Measurements from ENCODE around the gene FZR1. TPM values are rescaled to one million over a fixed set of nuclear protein-coding genes. Genes with fewer than 3 reads are reported as not detected.

The FZR1 gene
- total RNA-seq (2014; rRNA removed; shearing (Covaris generic)) = 39.3 and 53.4 TPM in 2 replicates

GRCh38 chr19:3505598-3506383 lies at the start of gene FZR1:
FZR1 (plus strand) TSS chr19:3506311; CDS start chr19:3522990, 16,679 bp downstream.
- Histone ChIP-seq H3K4me3 (peak within 1 kb of the TSS; percentile 91), H3K27ac (peak within 1 kb of the TSS; percentile 89), H3K36me3 (peaks cover 37% of the 10 kb centered on the region), H3K9me3 (replicated peaks) (no peaks in the 10 kb centered on the region), H3K4me1 (replicated peaks) (peaks cover 39% of the 10 kb centered on the region), H3K27me3 (replicated peaks) (no peaks in the 10 kb centered on the region)
- DNase-seq (ENCODE audit: low read depth in 1 of 2, low spot score in 2 of 2) = peak; percentile 95 to 99

DNA sequence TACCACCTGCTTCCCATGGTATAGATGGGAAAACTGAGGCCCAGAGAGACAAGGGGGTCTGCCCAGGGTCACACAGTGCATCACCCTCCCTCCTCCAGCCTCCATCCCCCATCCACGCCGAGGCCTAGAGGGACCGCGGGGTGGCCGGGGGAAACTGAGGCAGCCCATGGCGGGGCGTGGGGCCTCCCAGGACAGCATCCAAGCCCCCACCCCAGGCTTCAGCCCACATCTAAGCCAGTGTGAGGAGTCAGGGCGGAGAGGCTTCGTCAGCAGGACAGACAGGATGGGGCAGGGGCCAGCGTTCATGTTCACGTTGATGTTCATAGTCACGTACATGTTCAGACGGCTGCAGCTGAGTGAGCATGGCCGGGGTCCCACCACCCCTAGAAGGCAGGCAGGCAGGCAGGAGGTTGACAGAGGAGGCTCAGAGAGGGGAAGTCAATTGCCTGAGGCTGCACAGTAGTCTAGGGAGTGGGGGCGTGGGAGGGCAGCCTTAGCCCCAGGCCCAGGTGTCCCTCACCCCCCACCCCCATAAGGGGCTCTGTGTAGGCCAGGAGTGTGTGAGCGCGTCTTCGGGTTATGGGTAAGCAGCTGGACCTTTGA lies 49.1 kb upstream of the FZR1 start:
- DNase-seq (ENCODE audit: low read depth in 1 of 2, low spot score in 2 of 2) = no peak
- no peak overlapping the region for H3K4me3 ChIP-seq
- H3K36me3 ChIP-seq = peaks cover 84% of the 10 kb centered on the region
- H3K27ac ChIP-seq = no peak overlapping the region
- H3K4me1 ChIP-seq (replicated peaks) = no peaks in the 10 kb centered on the region
- H3K27me3 ChIP-seq (replicated peaks) = no peaks in the 10 kb centered on the region
- H3K9me3 ChIP-seq (replicated peaks) = no peaks in the 10 kb centered on the region

GRCh38 chr19:3457528-3458228 lies 48.4 kb upstream of the FZR1 start:
- Histone ChIP-seq H3K4me3 (no peak overlapping the region), H3K36me3 (peaks cover 82% of the 10 kb centered on the region), H3K4me1 (replicated peaks) (no peaks in the 10 kb centered on the region), H3K9me3 (replicated peaks) (no peaks in the 10 kb centered on the region), H3K27ac (no peak overlapping the region), H3K27me3 (replicated peaks) (no peaks in the 10 kb centered on the region)
- DNase-seq (ENCODE audit: low read depth in 1 of 2, low spot score in 2 of 2) = no peak

- H3K9me3 ChIP-seq (replicated peaks) = no peaks in the 10 kb centered on the region
- H3K27ac ChIP-seq = no peak overlapping the region
- H3K27me3 ChIP-seq (replicated peaks) = no peaks in the 10 kb centered on the region
- no peaks in the 10 kb centered on the region for H3K4me1 ChIP-seq (replicated peaks)
- DNase-seq (ENCODE audit: low read depth in 1 of 2, low spot score in 2 of 2) = no peak
- H3K36me3 ChIP-seq = peaks cover 80% of the 10 kb centered on the region
- no peak overlapping the region for H3K4me3 ChIP-seq
Measured at GRCh38 chr19:3458229-3459088, 47.7 kb upstream of the FZR1 start.

DNA sequence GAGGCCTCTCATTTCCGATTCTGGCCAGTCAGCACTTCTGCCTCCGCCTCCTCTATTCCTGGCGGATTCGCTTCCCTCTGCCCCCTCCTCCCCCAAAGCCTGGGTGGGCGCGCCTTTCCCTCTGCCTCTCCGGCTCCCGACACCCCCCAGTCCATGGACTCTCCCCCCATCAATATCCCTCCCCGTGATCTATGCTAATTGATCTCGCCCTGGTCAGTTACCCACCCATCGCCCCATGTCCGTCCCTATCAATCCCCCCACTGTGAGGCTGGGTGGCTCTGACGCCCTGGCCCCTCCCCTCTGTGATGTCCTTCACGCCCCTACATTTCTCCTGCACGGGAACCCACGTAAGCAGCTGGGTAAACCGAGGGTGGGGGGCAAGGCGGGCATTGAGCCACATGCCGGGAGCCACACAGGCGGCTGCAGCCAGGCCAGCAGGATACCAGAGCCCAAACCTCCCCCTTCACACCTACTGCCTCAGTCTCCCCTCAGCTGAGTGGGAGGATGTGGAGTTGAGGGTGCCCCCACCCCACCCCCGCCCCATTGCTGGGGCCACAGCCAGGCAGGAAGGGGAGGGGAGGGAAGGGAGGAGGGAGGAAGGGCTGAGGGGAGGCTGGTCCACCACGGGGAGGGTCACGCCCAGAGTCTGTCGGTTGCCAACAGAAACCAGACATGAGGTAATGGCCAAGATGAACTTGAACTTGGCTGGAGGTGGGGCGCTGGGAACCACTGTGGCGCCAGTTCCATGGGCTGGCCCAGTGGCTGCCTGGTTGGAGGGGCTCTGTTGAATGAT lies 46.8 kb upstream of the FZR1 start:
- no peak for DNase-seq (ENCODE audit: low read depth in 1 of 2, low spot score in 2 of 2)

DNA sequence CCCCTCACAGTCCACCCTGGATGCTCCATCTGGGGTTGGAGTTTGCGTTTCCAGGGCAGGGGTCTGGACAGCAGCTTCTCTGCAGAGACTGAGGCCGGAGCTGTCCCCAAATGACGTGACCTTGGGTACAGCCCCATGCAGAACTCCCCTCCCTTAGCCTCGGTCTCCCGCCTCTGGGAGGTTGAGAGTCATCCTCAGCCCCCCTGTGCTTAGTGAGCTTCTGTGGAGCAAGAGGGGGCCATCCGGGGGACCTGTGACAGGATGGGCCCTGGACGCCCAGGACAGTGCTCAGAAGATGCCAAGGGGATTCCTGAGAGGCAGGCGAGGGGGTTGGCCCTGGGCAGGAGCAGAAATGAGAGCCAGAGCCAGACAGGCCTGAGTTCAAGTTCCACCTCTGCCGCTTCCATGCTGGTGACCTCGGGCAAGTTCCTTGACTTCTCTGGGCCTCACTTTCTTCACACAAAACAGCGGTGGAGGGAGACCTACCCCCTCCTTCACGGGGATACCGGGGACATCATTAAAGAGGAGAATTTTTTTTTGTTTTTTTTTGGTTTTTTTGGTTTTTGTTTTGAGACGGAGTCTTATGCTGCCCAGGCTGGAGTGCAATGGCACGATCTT lies 46.0 kb upstream of the FZR1 start:
- Histone ChIP-seq H3K4me3 (no peak overlapping the region), H3K9me3 (replicated peaks) (no peaks in the 10 kb centered on the region), H3K27ac (no peak overlapping the region), H3K4me1 (replicated peaks) (no peaks in the 10 kb centered on the region), H3K27me3 (replicated peaks) (no peaks in the 10 kb centered on the region), H3K36me3 (peaks cover 68% of the 10 kb centered on the region)
- DNase-seq (ENCODE audit: low read depth in 1 of 2, low spot score in 2 of 2) = no peak

More for the DNA sequence above, 46.8 kb upstream of the FZR1 start:
- Histone ChIP-seq H3K4me3 (no peak overlapping the region), H3K9me3 (replicated peaks) (no peaks in the 10 kb centered on the region), H3K27ac (no peak overlapping the region), H3K4me1 (replicated peaks) (no peaks in the 10 kb centered on the region), H3K36me3 (peaks cover 76% of the 10 kb centered on the region), H3K27me3 (replicated peaks) (no peaks in the 10 kb centered on the region)

DNA sequence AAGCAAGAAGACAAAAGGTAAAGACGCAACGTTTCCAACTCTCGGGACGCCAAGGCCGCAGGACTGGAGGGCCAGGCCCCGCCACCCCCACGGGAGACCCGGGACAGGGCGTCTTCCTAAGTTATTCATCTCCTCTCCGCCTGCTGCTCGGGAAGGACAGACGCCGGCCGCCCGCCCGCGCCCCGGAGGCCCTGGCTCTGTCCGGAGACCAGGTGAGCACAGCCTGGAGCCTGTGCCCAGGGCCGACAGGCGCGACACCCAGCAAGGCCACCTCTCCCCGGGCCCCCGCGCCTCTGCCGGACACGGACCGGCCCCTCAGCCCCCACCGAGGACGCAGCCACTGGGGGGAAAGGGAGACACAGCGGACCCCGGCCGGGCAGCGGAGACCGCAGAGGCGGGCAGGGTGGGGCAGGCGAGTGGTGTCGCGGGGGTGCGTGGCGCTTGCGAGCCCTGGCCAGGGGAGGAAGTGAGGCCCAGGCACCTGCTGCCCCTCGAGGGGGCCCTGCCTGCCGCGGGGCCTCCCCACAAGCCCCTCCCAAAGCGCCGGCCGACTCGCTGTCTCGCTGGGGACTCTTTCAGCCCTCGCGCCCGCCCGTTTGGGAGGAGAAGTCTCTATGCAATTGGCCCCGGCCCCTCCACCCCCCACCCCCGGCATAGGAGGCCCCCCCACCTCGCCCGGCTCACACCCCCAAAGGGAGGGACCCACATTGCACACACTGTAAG lies 43.0 kb upstream of the FZR1 start:
- no peaks in the 10 kb centered on the region for H3K27me3 ChIP-seq (replicated peaks)
- no peaks in the 10 kb centered on the region for H3K4me1 ChIP-seq (replicated peaks)
- DNase-seq (ENCODE audit: low read depth in 1 of 2, low spot score in 2 of 2) = no peak
- H3K36me3 ChIP-seq = peaks cover 46% of the 10 kb centered on the region
- H3K9me3 ChIP-seq (replicated peaks) = no peaks in the 10 kb centered on the region
- no peak overlapping the region for H3K27ac ChIP-seq
- H3K4me3 ChIP-seq = no peak overlapping the region

DNA sequence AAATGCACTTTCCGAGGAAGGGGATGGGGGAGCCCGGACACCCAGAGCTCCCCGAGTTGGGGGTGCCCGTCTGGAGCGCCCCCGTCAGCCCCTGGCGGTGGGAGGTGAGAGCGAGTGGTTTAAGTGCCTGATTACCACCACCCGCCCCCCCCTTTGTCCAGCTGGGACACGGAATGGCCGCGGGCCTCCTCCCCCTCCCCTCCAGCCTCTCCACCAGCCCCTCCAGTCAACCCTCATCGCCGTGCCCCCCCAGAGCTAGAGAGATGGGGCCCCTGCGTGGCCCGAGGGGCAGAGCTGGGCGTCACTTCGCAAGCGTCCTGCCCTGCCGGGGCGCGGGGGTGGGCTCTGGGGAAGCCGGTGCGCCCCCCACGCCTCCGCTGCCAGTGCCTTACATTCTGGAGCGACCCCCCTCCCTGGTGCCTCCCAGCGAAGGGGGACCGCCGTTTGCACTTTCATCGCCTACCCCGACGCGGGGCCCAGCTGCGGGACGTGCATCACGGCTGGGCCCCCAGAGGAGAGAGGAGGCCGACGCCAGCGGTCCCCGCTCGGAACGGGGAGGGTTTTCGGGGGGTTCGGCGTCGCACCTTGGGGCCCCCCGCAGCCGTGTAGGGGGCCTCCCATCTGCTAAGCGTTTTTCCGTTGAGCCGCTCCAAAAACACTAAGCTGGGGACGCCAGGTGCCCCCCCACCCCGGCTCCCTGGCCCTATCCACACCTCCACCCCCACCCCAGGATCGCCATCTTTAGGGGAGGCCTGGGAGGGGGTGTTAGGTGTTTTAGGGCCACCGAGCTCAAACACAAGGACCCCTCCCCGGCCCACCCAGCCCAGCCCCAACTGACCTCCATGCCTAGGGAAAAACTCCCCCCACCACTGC lies 42.2 kb upstream of the FZR1 start:
- H3K27ac ChIP-seq = no peak overlapping the region
- no peaks in the 10 kb centered on the region for H3K4me1 ChIP-seq (replicated peaks)
- peaks cover 40% of the 10 kb centered on the region for H3K36me3 ChIP-seq
- no peaks in the 10 kb centered on the region for H3K9me3 ChIP-seq (replicated peaks)
- H3K4me3 ChIP-seq = no peak overlapping the region
- no peak for DNase-seq (ENCODE audit: low read depth in 1 of 2, low spot score in 2 of 2)
- H3K27me3 ChIP-seq (replicated peaks) = no peaks in the 10 kb centered on the region

- Histone ChIP-seq H3K4me1 (replicated peaks) (no peaks in the 10 kb centered on the region), H3K4me3 (no peak overlapping the region), H3K9me3 (replicated peaks) (no peaks in the 10 kb centered on the region), H3K27me3 (replicated peaks) (no peaks in the 10 kb centered on the region), H3K27ac (no peak overlapping the region), H3K36me3 (peaks cover 34% of the 10 kb centered on the region)
- DNase-seq (ENCODE audit: low read depth in 1 of 2, low spot score in 2 of 2) = no peak
Measured at GRCh38 chr19:3464587-3465235, 41.4 kb upstream of the FZR1 start.

- Histone ChIP-seq H3K27me3 (replicated peaks) (no peaks in the 10 kb centered on the region), H3K9me3 (replicated peaks) (no peaks in the 10 kb centered on the region), H3K4me1 (replicated peaks) (no peaks in the 10 kb centered on the region), H3K27ac (no peak overlapping the region), H3K4me3 (no peak overlapping the region), H3K36me3 (peaks cover 25% of the 10 kb centered on the region)
- no peak for DNase-seq (ENCODE audit: low read depth in 1 of 2, low spot score in 2 of 2)
Measured at GRCh38 chr19:3465552-3465951, 40.6 kb upstream of the FZR1 start.

DNA sequence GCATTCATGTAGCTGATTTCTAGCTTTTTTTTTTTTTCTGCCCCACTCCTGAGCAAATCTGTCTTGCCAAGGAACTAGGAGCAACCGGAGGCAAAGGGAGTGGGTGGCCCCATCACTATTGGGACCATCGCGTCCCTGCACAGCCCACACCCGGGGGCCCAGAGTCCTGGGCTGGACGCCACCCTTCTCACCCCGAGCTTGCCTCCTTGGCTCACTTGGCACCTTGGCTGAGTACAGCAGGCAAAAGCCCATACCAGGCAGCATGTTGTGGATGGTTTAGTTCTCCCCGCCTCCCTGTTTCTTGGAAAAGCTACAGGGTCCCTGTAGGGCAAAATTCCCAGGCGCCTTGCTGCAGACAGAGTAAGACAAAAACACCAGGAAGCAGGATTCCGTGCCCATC lies 39.5 kb upstream of the FZR1 start:
- Histone ChIP-seq H3K4me3 (no peak overlapping the region), H3K27ac (no peak overlapping the region), H3K4me1 (replicated peaks) (no peaks in the 10 kb centered on the region), H3K27me3 (replicated peaks) (no peaks in the 10 kb centered on the region), H3K36me3 (peaks cover 17% of the 10 kb centered on the region), H3K9me3 (replicated peaks) (no peaks in the 10 kb centered on the region)
- DNase-seq (ENCODE audit: low read depth in 1 of 2, low spot score in 2 of 2) = no peak

Data from SJSA1 (cell line).